K562 (cell line): ENCODE data around the gene GNS. TPM values are rescaled to one million over a fixed set of nuclear protein-coding genes. Genes with fewer than 3 reads are reported as not detected.
A peak's percentile ranks its signal among the peaks of the same experiment; 100 is the strongest.

Experiments used
- CC2D1A ChIP-seq: fragments of 450-650 bp; IDR thresholded peaks from 2 replicates; pipeline ENCODE4 v1.6.1; 2017; ENCODE audit warnings: mild to moderate bottlenecking
- LEF1 ChIP-seq: fragments of 450-650 bp; IDR thresholded peaks from 2 replicates; pipeline ENCODE4 v1.6.1; 2016; ENCODE audit warnings: mild to moderate bottlenecking
- MAZ ChIP-seq, 2 experiments: fragments of 450-650 bp in 1 of 2; sonication (generic) in 1 of 2; formaldehyde crosslinking; IDR thresholded peaks in 1 of 2; conservative IDR thresholded peaks in 1 of 2; 2 replicates each; pipeline versions ENCODE4 v1.4.0 to v1.5.0; 2020; ENCODE audit warnings: mild to moderate bottlenecking in 1 of 2, missing genetic modification reagents in 1 of 2
- MCM3 ChIP-seq: fragments of 450-650 bp; IDR thresholded peaks from 2 replicates; pipeline ENCODE4 v1.6.1; 2016
- MCM7 ChIP-seq, 2 experiments: fragments of 450-650 bp; IDR thresholded peaks; 2 replicates each; pipeline ENCODE4 v1.6.1; 2016 to 2018
- SMARCC2 ChIP-seq: fragments of 450-650 bp; IDR thresholded peaks from 2 replicates; pipeline ENCODE4 v1.6.1; 2017; ENCODE audit warnings: antibody characterized with exemption, moderate library complexity, mild to moderate bottlenecking, low read depth
- TAF15 ChIP-seq: fragments of 200-400 bp; formaldehyde crosslinking; IDR thresholded peaks from 2 replicates; pipeline ENCODE4 v1.6.1; 2017; ENCODE audit warnings: mild to moderate bottlenecking, low read depth, low read length, moderate library complexity
- ZBTB1 ChIP-seq: sonication (generic); formaldehyde crosslinking; IDR thresholded peaks from 2 replicates; pipeline ENCODE4 v1.8.1; 2023; ENCODE audit warnings: missing genetic modification reagents, low read depth, mild to moderate bottlenecking, borderline replicate concordance
- ZNF41 ChIP-seq: fragments of 250-450 bp; sonication (Bioruptor Pico); conservative IDR thresholded peaks from 2 replicates; pipeline ENCODE4 v1.4.0; 2020; ENCODE audit warnings: mild to moderate bottlenecking
- ZNF780A ChIP-seq: fragments of 250-450 bp; sonication (Bioruptor Pico); IDR thresholded peaks from 2 replicates; pipeline ENCODE4 v1.5.0; 2021; ENCODE audit warnings: mild to moderate bottlenecking
- polyA plus RNA-seq, 8 experiments: library from polyadenylated mRNA; depleted of rRNA in 4 of 8; stranded (reverse) in 5 of 8; unstranded in 3 of 8; fragments of >200 nt; fragmentation: Nextera tagmentation in 2 of 8; fragmentation: Illumina TruSeq in 1 of 8; extraction: Ambion mirVana in 2 of 8; extraction: Trizol in 1 of 8; gene quantifications; 2 replicates each; pipeline versions ENCODE4 v1.2.1 to v1.2.3, GENCODE V29; 2011 to 2014; ENCODE audit warnings: inconsistent platforms in 1 of 8, missing spikeins in 1 of 8
- total RNA-seq, 7 experiments: library from RNA; depleted of rRNA in 6 of 7; stranded (reverse); fragments of >200 nt in 6 of 7; fragmentation: Illumina TruSeq in 2 of 7; extraction: Trizol in 2 of 7; gene quantifications; 2 replicates each; pipeline versions ENCODE4 v1.2.1 to v1.2.3, GENCODE V29; 2011 to 2021; ENCODE audit warnings: low replicate concordance in 1 of 7
- TF ChIP-seq, protein P1 (sequence below): IDR thresholded peaks from 3 replicates; pipeline ENCODE4 v1.6.1; 2011; ENCODE audit warnings: borderline replicate concordance, mild to moderate bottlenecking; ENCODE audit not compliant: insufficient read length, insufficient read depth
- TF ChIP-seq, protein P2 (sequence below): fragments of 450-650 bp; IDR thresholded peaks from 2 replicates; pipeline ENCODE4 v1.7.1; 2018; ENCODE audit warnings: mild to moderate bottlenecking, low read depth; ENCODE audit not compliant: partially characterized antibody
- TF ChIP-seq, protein P3 (sequence below), 2 experiments: fragments of 450-650 bp; IDR thresholded peaks; 2 replicates each; pipeline ENCODE4 v1.6.1; 2016
- TF ChIP-seq, protein P4 (sequence below): fragments of 450-650 bp; IDR thresholded peaks from 2 replicates; pipeline ENCODE4 v1.6.1; 2014; ENCODE audit warnings: low read depth, mild to moderate bottlenecking, moderate library complexity, borderline replicate concordance
- TF ChIP-seq, protein P5 (sequence below): IDR thresholded peaks from 3 replicates; pipeline ENCODE4 v1.6.1; 2011; ENCODE audit warnings: borderline replicate concordance, mild to moderate bottlenecking, moderate library complexity; ENCODE audit not compliant: insufficient read length; ENCODE audit errors: extremely low read depth

Gene GNS
- total and polyA plus RNA-seq, 9 of the 15 experiments (the other 6 are each of a cell fraction or from before 2014, with no cell fraction given), result 4.6 to 30.3 (median 18.9) TPM

DNA sequence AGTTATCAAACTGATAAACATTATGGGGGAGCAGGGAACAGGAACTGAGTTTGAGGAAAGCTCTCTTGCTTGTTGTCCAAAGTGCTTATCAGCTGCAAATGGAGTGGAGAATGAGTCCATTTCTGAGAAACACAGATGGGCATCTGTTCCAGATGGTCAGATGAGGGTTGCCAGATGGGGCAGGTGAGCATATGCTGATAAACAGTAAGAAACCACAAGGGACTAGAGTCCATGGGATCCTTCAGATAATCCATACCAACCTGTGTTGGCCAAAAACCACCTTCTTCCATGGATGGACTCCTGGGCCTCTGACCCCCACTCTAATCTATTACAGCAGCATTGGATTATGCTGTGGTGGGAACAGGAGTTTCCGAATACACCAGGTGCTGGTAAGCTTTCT is 38.3 kb downstream of the GNS start (continued):
- TF ChIP-seq, protein P1, sequence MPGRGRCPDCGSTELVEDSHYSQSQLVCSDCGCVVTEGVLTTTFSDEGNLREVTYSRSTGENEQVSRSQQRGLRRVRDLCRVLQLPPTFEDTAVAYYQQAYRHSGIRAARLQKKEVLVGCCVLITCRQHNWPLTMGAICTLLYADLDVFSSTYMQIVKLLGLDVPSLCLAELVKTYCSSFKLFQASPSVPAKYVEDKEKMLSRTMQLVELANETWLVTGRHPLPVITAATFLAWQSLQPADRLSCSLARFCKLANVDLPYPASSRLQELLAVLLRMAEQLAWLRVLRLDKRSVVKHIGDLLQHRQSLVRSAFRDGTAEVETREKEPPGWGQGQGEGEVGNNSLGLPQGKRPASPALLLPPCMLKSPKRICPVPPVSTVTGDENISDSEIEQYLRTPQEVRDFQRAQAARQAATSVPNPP, result no peak
- TF ChIP-seq, protein P2, sequence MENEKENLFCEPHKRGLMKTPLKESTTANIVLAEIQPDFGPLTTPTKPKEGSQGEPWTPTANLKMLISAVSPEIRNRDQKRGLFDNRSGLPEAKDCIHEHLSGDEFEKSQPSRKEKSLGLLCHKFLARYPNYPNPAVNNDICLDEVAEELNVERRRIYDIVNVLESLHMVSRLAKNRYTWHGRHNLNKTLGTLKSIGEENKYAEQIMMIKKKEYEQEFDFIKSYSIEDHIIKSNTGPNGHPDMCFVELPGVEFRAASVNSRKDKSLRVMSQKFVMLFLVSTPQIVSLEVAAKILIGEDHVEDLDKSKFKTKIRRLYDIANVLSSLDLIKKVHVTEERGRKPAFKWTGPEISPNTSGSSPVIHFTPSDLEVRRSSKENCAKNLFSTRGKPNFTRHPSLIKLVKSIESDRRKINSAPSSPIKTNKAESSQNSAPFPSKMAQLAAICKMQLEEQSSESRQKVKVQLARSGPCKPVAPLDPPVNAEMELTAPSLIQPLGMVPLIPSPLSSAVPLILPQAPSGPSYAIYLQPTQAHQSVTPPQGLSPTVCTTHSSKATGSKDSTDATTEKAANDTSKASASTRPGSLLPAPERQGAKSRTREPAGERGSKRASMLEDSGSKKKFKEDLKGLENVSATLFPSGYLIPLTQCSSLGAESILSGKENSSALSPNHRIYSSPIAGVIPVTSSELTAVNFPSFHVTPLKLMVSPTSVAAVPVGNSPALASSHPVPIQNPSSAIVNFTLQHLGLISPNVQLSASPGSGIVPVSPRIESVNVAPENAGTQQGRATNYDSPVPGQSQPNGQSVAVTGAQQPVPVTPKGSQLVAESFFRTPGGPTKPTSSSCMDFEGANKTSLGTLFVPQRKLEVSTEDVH, result no peak
- TF ChIP-seq TAF15 (no peak), ZBTB1 (CRISPR knock-in tag) (no peak), CC2D1A (peak; percentile 76; the same call in 1 of the 2 replicates), ZNF780A (no peak), ZNF41 (no peak), MAZ (CRISPR knock-in tag; conservative IDR thresholded peaks at IDR 0.05 in 1 of 2, IDR thresholded peaks at IDR 0.05 in 1 of 2) (peak; percentile 32 to 58; a peak in 3 of 4 replicates), SMARCC2 (peak; percentile 66; the same call in 1 of the 2 replicates), MCM3 (no peak), MCM7 (IDR thresholded peaks at IDR 0.05) (no peak), LEF1 (0 out of 2 replicates have a peak, but pooled peaks have one; percentile 28)
- TF ChIP-seq, protein P3, sequence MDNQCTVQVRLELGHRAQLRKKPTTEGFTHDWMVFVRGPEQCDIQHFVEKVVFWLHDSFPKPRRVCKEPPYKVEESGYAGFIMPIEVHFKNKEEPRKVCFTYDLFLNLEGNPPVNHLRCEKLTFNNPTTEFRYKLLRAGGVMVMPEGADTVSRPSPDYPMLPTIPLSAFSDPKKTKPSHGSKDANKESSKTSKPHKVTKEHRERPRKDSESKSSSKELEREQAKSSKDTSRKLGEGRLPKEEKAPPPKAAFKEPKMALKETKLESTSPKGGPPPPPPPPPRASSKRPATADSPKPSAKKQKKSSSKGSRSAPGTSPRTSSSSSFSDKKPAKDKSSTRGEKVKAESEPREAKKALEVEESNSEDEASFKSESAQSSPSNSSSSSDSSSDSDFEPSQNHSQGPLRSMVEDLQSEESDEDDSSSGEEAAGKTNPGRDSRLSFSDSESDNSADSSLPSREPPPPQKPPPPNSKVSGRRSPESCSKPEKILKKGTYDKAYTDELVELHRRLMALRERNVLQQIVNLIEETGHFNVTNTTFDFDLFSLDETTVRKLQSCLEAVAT (IDR thresholded peaks at IDR 0.05), result peak in 1 of 2 experiments; percentile 76; a peak in 1 of 4 replicates
- TF ChIP-seq, protein P4, sequence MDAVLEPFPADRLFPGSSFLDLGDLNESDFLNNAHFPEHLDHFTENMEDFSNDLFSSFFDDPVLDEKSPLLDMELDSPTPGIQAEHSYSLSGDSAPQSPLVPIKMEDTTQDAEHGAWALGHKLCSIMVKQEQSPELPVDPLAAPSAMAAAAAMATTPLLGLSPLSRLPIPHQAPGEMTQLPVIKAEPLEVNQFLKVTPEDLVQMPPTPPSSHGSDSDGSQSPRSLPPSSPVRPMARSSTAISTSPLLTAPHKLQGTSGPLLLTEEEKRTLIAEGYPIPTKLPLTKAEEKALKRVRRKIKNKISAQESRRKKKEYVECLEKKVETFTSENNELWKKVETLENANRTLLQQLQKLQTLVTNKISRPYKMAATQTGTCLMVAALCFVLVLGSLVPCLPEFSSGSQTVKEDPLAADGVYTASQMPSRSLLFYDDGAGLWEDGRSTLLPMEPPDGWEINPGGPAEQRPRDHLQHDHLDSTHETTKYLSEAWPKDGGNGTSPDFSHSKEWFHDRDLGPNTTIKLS, result no peak
- TF ChIP-seq, protein P5, sequence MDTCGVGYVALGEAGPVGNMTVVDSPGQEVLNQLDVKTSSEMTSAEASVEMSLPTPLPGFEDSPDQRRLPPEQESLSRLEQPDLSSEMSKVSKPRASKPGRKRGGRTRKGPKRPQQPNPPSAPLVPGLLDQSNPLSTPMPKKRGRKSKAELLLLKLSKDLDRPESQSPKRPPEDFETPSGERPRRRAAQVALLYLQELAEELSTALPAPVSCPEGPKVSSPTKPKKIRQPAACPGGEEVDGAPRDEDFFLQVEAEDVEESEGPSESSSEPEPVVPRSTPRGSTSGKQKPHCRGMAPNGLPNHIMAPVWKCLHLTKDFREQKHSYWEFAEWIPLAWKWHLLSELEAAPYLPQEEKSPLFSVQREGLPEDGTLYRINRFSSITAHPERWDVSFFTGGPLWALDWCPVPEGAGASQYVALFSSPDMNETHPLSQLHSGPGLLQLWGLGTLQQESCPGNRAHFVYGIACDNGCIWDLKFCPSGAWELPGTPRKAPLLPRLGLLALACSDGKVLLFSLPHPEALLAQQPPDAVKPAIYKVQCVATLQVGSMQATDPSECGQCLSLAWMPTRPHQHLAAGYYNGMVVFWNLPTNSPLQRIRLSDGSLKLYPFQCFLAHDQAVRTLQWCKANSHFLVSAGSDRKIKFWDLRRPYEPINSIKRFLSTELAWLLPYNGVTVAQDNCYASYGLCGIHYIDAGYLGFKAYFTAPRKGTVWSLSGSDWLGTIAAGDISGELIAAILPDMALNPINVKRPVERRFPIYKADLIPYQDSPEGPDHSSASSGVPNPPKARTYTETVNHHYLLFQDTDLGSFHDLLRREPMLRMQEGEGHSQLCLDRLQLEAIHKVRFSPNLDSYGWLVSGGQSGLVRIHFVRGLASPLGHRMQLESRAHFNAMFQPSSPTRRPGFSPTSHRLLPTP, result no peak
